GF-D8 (cell line): ENCODE measurements around the gene RGS7.
"Not testable (repeated sequence)": the region's sequence is repeated elsewhere in the genome, so short reads cannot be mapped to it uniquely, and the experiment has no call there.

Source experiments
- DNase-seq: peaks from one replicate; lab custom pipeline; 2025; lab: John Stamatoyannopoulos, UW

Gene RGS7

DNA sequence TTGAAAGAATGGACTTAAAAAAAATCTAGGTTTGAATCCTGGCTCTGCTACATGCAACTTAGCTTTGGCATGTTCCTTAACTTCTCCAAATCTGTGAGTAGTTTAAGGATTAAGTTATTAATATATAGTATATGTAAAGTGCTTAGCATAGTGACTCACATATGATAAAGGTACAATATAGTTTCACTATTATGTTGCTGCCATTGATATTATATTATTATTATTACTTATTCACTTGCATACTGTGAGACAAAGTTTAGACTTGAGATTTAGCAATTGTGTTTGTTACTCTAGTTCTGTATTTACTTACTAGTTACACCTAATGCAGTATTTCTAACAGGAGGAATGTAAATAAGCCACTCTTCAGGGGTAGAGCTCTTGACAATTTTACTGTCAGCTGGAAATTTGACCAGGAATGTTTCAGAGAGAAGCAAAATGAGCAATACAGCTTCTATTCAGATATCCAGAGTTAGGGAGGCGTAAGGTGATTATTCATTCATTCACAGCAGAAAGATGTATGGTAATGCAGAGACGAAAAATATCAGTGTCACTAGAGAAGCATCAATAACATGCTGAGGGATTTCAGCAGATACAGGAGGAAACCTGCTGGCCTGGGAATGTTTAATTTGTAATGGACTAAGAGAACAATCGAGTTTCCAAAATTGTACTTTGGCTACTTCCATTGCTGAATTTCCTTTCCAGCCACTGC, 25.5 kb downstream of the RGS7 start:
- DNase-seq: no peak

DNA sequence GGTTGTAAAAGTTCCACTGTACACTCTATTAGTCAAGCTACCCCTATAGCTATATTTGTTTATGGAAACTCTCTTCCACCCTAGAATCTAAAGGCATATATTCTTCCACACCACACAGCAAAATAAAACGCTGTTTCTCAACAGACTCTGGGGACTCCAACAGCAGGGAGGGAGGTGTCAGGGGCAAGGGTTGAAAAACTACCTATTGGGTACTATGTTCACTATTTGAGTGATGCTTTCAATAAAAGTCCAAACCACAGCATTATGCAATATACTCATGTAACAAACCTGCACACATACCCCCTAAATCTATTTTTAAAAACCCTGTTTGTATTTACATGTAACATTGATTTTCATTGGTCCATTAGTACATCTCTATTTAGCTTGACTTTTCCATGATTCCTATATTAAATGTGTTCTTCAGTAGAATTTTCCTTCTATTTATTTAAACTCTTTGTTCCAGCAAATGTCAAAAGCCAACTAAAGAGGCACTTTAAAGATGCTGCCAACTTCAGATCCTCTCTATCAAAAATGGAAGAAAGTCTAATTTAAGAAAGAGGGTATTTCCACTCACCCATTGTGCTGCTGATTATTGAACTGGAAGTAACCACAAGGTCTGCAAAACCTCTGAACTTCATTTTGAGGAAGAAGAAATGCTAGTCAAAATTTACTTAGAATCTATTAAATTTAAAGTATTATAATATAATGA, 26.2 kb downstream of the RGS7 start:
- DNase-seq: no peak

DNA sequence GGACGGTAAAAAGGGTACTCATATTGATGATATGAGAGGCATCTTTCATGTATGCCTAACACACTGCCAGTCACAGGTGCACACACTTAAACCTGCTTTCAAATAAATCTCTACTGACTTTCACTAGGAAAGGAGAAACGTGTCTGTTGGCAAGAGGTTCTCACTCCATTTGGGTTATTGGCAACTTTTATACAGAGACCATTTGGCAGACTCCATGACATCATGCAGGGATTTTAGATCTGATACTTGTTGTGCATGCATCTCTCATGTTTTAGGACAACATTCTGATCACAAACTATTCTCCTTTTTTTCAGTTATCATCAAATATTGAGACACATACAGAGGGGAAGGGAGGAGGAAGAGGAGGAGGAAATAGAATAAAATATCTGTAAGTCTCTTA, 31.5 kb downstream of the RGS7 start:
- DNase-seq: no peak

DNA sequence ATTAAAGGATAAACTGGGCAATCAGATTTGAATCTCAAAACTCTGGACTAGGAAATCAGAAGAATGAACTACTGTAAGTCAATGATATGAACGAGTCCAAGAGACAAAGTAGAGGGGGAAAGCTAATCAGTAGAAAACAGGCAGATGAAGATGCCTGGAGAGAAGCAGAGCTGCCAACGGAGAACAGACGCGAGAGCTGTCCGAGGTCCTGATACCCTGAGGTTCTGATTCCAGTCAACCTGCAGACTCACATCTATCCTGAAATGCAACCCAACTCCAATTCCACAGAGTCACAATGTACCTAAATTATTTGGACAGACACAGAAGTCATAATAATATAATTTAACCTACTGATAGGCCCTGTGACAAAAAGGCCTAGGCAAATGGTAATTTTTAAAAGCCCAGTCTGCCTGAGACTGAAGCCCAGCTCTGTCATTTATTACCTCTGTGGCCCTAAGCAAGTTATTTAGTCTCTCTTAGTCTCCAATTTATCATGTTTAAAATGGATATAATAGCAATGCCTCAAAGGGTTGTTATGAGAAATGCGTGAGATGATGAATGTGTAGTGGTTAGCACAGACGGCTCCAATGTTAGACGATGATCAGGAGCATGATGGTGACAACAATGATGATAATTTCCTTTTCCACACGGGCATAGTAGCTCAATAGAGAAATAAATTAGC, 33.4 kb downstream of the RGS7 start:
- no peak for DNase-seq

DNA sequence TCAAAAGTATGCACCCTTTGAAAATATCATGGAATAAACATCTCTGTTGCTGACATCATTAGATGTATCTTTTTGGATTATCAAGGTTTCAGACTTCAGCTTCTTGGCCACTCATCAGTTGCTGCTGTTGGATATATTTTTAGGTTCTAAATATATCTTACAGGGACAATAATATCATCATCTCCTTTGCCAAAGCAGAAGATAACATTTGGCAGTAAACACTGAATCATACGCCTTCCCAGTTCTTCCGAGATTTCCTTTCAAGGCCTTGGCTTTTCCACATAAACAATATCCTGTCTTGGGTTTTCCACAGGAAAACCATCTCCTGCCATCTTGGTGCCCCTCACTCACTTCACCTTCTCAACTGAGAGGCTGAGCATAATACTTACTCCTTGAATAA, 39.3 kb downstream of the RGS7 start:
- no peak for DNase-seq

DNA sequence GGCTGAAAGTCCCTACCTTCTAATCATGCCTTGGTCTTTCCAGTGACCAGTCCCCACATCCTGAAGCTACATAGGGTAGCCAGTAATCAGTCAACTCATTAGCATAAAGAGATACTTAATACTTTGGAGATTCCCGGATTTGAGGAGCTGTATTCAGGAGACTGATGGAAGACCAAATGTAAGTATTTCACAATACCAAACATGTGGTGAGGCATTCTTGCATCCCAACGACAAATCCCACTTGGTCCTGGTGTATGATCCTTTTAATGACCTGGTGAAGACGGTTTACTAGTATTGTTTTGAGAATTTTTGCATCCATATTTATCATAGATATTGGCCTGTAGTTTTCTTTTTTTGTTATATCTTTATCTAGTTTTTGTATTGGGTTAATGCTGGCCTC, 40.6 kb downstream of the RGS7 start:
- no peak for DNase-seq

DNA sequence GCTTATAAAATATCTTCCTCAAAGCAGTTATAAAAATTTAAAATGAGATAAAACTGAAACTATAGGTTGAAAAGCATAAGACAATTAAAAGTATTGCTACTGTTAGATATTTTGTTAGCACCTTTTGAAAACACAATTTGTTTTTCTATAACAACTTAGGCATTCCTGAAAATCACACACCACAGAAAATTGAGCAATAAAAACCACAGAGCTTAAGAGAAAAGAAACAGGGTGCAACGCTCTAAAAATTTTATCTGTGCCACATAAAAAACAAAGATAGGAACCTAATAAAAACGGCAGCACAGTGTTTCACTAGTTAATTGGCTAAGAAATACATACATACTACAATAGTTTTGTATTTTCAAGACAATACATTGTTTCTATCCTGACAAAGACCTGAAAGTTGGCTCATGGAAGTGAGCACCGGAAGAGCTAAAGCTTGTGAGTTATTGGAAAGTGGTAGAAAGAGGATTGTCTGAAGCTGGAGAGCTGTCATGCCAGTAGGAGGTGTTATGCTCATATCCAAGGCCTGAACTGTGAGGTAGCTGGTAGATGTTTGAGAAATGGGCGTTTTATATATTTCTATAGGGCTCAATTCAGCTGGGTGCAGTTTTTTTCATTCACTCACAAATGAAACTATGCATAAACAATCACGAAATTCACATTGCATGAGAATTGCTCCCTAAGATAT, 45.8 kb downstream of the RGS7 start:
- no peak for DNase-seq

DNA sequence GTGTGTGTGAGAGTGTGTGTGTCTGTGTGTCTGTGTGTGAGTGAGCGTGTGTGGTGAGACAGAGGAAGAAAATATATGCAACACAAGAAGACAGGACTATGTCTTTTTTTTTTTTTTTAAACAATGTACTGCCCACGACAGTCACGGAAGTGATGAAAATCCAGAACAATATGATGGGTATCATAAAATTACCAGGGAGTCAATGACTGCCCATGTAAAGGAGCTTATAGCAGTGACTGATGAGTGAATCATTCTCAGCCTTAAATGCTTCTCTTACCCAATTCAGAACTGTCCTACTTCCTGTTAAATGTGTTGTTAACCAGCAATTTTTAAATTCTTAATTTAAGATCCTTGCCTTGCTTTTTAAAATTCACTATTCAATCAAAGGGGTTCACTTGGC, 46.6 kb downstream of the RGS7 start:
- no peak for DNase-seq

DNA sequence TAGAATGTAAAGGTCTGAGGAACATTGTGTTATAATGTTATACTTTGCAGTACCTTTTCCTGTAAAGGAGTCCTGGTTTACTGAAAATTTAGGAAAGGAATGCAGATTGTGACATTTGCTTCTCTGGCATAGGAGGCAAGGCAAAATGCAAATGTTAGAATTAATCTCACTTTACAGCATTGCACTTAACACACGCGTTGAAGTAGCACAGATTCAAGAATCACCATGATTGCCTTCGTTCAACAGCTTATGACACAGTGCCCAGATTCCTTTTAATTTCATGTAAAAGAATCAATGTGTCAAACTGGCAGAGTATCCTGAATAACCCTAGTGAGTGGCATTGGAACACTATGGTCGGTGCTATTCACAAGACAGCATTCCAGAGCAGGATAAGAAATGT, 47.4 kb downstream of the RGS7 start:
- DNase-seq: no peak

DNA sequence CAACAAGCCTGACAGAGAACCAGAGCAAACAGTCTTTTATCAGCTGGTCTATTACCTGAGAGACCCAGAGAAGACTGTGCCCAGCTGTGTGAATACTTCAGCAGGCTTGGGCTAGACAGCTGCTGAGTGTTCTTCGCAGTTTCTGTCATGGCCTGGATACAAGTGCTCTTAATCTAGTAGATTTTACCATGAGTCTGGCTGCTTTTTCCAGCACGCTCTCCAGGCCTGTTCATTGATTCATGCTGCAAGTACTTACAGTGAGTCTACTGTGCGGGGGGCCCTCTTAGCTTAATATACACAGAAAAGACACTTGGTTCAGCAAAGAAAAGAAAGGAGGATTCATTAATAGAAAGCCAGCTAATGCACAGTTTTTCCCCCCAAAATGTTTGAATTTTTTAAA, 48.5 kb downstream of the RGS7 start:
- no peak for DNase-seq

DNA sequence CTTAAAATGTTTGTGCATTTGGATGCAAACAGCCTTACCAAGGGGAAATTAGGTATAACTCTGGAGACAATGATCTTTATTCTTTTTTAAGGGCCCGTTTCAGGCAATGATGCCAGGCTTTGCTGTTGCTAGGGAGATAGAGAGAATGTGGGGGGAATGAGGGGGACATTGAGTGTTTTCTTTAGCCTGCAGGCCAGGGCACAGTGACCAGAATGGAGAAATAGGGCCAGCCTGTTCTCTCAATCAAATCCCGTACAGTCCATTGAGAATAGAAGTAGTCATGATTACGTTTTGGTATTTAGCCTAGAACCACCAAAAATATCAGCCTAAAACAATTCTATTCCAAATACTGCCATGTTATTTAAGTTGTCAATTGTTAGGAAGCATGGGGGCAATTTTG, 49.0 kb downstream of the RGS7 start:
- DNase-seq: no peak

DNA sequence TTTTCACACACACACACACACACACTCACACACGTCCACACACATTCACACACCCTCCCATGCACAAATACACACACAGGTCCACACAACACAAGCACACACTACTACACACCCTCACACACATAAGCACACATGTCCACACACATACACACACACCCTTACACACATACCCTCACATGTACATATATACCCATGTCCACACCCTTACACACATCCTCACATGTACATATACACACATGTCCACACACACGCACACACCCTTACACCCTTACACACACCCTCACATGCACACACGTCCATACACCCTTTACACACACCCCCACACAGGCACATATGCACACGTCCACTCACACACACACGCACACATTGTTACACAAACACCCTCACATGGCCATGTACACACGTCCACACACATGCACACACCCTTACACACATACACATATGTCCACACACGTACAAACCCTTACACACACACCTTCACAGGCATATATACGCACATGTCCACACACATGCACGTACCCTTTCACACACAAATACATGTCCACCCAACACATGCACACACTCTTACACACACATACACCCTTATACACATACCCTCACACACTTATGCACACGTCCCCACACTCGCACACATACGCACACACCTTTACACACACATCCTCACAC, 50.7 kb downstream of the RGS7 start:
- DNase-seq: no peak

DNA sequence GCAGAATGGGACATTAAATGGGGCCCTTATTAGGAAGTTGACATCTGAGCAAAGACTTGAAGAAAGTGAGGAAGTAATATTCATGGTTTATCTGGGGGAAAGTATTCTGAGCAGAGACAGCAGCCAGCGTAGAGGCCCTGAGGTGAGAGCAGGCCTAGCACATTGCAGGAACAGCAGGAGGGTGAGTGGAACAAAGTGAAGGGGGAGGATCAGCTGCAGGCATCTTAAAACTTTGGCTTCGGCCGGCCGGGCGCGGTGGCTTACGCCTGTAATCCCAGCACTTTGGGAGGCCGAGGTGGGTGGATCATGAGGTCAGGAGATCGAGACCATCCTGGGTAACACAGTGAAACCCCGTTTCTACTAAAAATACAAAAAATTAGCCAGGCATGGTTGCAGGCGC, 55.0 kb downstream of the RGS7 start:
- not testable (repeated sequence) for DNase-seq

DNA sequence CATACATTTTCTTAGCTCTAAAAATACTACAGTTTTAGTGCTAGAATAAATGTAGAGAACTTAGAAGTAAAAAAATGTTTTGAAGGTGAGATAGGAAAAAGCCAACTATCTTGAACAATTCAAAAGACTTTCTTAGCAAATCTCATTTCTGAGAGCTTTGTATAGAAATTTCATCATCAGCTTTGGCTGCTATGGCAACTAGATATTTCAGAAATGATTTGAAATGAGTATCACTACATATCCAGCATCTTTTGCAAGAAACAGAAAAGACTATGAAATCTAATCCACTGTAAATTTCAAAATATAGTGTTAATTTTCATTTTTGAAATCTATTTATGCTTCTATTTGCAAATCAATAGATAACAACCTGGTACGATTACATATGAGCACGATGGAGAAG, 57.7 kb downstream of the RGS7 start:
- DNase-seq: no peak

DNA sequence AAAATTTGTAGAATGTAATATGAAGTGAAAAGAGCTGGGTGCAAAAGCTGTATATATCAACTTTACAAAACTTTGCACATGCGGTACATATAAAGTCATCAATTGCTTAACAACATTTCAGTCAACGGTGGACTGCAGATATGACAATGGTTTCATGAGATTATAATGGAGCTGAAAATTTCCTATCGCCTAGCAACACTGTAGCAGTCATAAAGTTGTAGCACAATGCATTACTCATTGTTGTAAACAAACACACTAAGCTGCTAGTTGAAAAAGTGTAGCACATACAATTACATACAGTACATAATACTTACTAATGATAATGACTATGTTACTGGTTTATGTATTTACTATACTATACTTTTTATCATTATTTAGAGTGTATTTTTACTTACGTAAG, 64.0 kb downstream of the RGS7 start:
- no peak for DNase-seq

DNA sequence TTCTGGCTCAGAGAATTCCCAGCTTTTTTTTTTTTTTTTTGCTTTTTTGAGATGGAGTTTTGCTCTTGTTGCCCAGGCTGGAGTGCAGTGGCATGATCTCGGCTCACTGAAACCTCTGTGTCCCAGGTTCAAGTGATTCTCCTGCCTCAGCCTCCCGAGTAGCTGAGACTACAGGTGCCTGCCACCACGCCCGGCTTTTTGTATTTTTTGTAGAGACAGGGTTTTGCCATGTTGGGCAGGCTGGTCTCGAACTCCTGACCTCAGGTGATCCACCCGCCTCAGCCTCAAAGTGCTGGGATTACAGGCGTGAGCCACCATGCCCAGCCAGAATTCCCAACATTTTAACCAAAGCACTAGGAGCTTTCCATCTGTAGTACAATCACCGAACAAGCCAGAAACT, 65.5 kb downstream of the RGS7 start:
- DNase-seq: not testable (repeated sequence)

DNA sequence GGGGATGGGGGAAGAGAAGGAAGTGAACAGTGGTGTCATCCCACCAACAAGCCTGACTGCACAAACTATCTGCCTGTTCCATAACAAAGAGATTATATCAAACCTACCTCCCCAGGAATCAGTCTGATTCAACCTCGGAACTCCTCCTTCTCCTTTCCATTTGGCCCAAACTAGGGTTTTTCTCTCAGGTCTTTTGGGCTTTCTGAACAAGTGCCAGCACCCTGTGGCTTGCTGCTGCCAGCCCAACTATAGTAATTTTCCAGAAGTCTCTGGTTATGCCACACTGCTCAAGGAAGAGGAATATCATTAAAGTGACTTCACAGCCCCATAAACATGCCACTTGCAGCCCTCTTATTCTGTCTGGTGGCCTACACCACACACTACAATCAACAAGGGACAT, 70.5 kb downstream of the RGS7 start:
- DNase-seq: no peak

DNA sequence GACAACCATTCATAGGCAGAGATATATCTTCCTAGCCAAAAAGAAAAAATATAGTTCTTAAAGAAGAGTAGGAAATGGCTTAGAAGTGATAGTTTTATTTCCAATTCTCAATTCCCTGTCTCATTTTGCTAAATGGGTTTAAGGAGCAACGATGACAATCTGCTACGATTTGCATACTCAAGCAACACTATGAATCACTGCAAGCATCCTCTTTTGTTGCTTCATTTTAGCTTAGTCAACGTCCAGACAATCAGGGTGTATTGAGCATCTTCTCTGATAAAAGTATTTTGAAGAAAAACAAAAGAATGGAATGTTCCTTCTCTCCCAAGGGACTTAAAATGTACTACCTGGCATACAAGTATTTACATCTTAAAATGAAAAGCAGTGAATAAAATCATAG, 80.6 kb downstream of the RGS7 start:
- no peak for DNase-seq

DNA sequence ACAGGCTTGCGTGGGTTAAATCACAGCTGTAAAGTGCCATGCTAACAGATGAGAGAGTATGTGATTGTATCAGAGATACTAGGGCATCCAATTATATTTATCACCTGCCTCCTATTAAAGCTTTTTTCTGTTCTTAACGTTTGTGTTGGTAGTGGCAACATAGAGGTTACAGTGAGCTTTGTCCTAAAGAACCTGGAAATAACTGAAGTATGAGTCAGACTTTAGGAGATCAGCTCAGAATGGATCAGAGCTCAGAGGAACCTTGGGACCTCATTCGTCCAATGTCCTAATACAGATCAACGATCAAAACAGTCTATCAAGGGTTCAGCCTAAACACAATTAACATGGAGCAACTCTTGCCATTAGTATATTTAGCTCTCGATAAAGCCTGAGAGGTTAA, 81.0 kb downstream of the RGS7 start:
- DNase-seq: no peak

DNA sequence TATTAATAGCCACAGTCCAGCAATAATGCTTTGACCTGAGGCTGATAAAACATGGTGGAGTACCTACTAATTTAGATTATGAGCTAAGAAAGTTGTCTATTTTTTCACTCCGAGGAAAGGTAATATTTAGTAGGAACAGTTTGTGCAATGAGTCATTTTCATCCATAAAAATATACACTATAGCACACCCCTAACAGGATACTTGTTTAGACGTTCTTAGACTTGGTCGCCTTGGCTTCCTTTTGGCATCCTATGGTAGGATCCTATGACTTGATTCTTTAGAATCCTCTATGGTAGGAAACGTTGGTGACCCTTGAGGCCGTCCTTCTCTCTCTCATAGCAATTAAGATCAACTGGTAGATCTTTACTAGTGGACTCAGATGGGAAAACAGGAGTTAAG, 81.8 kb downstream of the RGS7 start:
- DNase-seq: no peak

DNA sequence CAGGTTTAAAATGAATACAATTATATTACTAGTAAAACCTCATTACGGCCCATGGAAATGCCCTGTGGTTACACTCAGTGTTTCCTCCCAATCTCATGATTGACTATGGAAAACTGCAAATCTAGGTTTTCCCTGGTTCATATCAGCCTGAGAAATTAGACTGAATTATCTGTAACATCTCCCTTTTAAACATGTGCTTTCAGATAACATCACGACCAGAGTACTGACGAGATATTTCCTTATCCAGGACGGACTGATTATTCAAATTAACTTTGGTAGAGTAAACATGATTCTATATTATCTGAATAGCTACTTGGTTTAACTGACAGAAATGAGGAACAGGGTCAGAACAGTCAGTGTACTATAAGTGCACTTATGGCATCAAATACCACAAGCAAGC, 82.3 kb downstream of the RGS7 start:
- DNase-seq: no peak

DNA sequence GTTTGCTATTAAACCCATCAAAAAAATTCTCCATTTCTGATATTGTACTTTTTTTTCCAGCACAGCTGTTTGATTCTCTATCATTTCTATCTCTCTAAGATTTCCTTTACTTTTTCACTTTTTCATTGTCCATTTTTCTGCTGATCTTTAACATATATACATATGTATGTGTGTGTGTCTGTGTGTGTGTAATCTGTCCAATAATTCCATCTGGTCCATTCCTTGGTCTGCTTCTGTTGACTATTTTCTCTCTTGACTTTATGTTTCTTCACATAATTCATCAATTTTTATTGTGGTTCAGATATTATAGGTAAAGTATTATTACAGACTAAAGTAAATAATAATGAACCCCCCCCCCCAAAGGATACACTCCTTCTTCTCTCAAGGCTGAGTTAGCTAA, 84.2 kb downstream of the RGS7 start:
- no peak for DNase-seq
